ENCODE data around the gene SIPA1L3.

SIPA1L3 gene

GRCh38 chr19:38105574-38105973 is 198.6 kb downstream of the SIPA1L3 start:
- DNase-seq (ENCODE audit: low read depth, low spot score): no peak

GRCh38 chr19:38107129-38107528 is 200.1 kb downstream of the SIPA1L3 start:
- no peak for DNase-seq (ENCODE audit: low read depth, low spot score)

DNA sequence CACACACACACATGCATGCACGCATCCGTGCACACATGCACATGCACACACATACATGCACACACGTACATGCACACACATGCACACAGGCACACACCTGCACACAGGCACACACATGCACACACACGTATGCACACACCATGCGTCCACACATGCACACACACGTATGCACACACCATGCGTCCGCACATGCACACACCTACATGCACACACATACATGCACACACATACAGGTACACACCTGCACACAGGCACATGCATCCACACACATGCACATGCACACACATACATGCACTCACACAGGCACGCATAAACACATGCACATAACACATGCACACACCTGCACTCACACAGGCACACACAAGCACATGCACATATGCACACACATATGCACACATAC is 204.9 kb downstream of the SIPA1L3 start:
- DNase-seq (ENCODE audit: low read depth, low spot score): no peak

DNA sequence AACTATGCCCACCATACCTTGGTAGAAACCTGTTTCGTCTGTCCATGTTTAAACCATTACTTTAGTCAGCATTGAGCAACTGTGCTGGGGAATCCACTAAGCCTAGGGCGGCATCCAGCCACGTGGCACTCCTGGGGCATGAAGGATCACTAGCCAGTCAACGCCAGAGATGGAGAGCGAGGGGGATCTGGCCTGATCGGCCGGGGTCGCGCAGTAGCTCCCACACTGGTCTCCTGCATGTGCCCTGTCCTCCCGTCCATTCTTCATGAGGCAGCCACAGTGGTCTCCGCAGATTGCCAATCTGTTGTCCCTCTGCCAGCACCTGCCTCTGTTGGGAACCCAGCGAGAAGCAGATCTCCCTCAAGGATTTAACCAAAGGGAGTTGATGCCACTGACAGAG is 207.6 kb downstream of the SIPA1L3 start:
- DNase-seq (ENCODE audit: low read depth, low spot score): no peak

DNA sequence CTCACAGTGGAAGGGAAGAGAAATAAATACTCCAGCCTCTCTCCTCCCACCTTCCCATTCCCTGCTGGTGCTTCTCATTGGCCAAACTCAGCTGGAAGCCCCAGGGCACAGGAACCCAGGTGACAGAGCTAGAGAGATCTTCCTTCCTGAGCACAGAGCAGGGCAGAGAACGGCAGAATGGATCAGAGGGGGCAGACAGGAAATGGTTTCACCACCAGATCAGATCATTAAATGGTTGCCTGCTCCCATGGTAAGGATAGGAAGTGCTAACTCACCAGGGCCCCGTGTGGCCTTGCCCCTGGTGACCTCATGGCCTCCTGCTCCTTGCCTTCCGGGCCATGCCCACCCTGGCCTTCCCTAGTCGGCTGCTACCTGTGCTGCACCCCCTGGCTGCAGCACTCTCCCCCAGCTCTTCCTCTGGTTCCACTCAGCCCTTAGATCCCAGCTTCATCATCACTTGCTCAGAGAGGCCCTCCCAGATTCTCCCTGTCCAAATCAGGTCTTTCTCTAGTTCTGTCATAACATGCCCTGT is 208.3 kb downstream of the SIPA1L3 start:
- peak; percentile 18 for DNase-seq (ENCODE audit: low read depth, low spot score)

DNA sequence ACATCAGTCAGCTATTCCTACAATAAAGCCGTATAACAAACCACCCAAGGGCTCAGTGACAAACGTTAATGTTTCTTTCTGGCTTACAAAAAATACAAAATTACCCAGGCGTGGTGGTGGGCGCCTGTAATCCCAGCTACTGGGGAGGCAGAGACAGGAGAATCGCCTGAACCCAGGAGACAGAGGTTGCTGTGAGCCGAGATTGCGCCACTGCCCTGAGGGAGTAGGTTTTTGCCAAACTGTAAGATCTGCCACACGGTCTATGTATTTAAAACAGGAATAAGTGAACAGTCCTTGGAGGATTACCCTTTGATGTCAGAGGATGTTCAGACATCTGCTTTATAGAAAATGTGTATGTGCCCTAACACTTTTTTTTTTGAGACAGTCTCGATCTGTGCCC is 211.2 kb downstream of the SIPA1L3 start:
- DNase-seq (ENCODE audit: low read depth, low spot score): no peak

GRCh38 chr19:38120471-38121025 is 213.5 kb downstream of the SIPA1L3 start:
- DNase-seq (ENCODE audit: low read depth, low spot score): no peak

GRCh38 chr19:38122402-38123093 is 215.5 kb downstream of the SIPA1L3 start:
- DNase-seq (ENCODE audit: low read depth, low spot score): peak; percentile 7

DNA sequence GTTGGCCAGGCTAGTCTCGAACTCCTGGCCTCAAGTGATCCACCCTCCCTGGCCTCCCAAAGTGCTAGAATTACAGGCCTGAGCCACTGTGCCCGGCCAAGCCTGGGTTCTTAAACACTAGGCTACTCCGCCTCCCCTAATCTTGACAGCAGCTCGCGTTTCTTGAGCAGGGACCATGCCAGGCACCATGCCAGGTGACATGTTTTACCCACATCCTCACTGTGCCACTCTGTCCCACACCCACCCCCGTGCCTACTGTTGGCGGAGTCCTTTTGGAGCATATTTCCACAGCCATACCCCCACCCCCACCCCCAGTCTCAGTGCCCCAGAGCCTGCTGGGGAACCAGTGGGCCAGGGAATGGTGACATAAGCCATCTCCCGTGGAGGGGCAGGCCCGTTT is 218.2 kb downstream of the SIPA1L3 start:
- DNase-seq (ENCODE audit: low read depth, low spot score): no peak

DNA sequence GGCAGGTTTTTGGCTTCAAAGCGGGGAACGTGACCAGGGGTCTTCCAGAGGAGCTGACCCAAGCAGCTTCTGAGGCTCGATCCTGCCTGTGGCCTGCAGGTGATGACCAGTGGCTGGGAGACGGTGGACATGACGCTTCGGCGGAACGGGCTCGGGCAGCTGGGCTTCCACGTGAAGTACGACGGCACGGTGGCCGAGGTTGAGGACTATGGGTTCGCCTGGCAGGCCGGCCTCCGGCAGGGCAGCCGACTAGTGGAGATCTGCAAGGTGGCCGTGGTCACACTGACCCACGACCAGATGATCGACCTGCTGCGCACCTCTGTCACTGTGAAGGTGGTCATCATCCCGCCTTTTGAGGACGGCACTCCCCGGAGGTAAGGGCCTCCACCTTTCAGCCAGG is 223.4 kb downstream of the SIPA1L3 start:
- DNase-seq (ENCODE audit: low read depth, low spot score): no peak

GRCh38 chr19:38132781-38133180 is 225.8 kb downstream of the SIPA1L3 start:
- no peak for DNase-seq (ENCODE audit: low read depth, low spot score)

- no peak for DNase-seq (ENCODE audit: low read depth, low spot score)
These were observed 226.3 kb downstream of the SIPA1L3 start for GRCh38 chr19:38133319-38133718.

DNA sequence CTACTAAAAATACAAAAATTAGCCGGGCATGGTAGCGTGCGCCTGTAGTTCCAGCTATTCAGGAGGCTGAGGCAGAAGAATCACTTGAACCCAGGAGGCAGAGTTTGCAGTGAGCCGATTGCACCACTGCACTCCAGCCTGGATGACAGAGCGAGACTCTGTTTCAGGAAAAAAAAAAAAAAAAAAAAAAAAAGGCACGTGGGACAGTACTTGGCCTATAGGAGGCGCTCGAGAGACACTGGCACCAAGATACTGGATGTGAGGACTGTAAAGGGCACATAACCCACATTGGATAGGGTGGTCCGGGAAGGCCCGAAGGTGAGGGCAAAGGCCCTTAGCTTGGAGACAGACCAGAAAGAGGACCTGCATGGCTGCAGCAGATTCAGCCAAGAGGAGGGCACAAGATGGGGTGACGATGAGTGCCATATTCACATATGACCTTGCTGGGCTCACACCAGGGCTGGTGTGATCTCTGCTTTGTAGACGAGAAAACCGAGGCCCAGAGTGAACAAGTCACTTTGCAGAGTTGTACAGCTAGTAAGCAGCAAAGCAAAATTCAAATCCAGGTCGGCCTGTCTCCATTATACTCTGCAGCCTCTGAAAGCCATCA is 227.6 kb downstream of the SIPA1L3 start:
- DNase-seq (ENCODE audit: low read depth, low spot score): peak; percentile 78

GRCh38 chr19:38135150-38135998 is 228.4 kb downstream of the SIPA1L3 start:
- peak; percentile 31 for DNase-seq (ENCODE audit: low read depth, low spot score)

- no peak for DNase-seq (ENCODE audit: low read depth, low spot score)
These were observed 232.1 kb downstream of the SIPA1L3 start for GRCh38 chr19:38139122-38139521.

DNA sequence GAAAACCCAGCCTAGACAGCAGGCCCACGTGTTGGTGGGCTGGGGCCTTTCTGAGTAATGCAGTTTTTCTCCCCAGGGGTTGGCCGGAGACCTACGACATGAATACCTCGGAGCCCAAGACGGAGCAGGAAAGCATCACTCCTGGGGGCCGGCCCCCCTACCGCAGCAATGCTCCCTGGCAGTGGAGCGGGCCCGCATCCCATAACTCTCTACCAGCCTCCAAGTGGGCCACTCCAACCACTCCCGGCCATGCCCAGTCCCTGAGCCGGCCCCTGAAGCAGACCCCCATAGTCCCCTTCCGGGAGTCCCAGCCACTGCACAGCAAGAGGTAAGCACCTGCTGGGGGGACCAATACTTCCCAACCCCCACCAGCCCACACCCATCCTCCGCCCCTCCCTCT is 234.1 kb downstream of the SIPA1L3 start:
- DNase-seq (ENCODE audit: low read depth, low spot score): no peak

GRCh38 chr19:38142176-38143035 is 235.4 kb downstream of the SIPA1L3 start:
- peak; percentile 81 for DNase-seq (ENCODE audit: low read depth, low spot score)

DNA sequence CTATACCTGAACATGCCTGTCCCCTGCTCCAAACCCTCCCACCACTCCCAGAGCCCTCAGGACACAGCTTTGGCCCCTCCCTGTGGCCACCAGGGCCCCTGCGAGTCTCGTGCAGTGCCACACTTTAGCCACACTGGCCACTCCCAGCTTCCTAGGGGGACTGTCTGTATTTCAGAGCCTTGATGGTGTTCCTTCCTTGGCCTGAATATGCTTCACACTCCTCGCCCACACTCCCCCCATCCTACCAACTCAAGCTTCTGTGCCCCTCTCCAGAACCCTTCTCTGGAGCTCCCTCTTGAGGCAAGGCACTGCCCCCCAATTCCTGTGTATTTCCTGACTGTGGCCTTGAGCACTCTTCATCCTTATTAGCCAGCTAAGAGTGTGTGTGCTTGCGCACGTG is 236.8 kb downstream of the SIPA1L3 start:
- no peak for DNase-seq (ENCODE audit: low read depth, low spot score)

DNA sequence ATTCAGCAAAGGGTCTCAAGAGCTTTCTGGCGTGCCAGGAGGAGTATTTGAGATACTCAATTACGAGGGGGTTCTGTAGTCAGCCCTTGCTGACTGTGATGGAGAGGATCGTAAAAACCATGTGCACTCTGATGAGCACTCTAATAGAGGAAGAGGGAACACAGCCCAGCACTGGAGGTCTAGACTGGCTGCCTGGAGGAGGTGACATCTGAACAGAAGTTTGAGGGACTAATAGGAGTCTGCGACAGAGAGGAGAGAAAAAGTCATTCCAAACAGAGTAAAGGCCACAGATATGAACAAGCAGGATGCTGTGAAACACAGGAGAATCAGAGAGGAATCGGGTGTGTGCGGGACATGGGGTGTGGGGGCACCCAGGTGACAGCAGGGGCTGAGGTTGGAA is 237.7 kb downstream of the SIPA1L3 start:
- no peak for DNase-seq (ENCODE audit: low read depth, low spot score)

GRCh38 chr19:38145623-38146022 is 238.6 kb downstream of the SIPA1L3 start:
- no peak for DNase-seq (ENCODE audit: low read depth, low spot score)

DNA sequence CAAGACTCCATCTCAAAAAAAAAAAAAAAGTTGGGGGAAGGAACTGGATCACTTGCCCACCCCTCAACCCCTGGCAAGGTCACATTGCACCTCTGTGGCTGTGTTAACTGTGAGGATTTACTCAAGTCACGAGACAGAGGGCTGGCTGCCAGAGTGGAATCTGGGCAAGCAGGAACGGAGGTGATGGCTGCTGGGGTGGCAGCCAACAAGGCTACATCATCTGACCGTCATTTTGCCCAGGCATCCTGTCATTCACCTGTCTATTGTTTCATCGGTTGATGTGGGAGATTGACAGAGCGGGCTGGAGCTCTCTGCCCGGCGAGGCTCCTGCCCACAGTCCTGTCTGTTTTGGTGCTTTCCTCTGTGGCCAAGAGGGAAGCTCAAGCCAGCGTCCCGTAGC is 241.3 kb downstream of the SIPA1L3 start:
- no peak for DNase-seq (ENCODE audit: low read depth, low spot score)

Measured in ELF-1 (cell line).